ENCODE measurements around the gene KCNH5. TPM values are rescaled to one million over a fixed set of nuclear protein-coding genes. Genes with fewer than 3 reads are reported as not detected.

Gene KCNH5
- total RNA-seq, 1 donor from 2014 or later = not detected

GRCh38 chr14:62956413-62956812 lies 88.8 kb downstream of the KCNH5 start:
- intact Hi-C loops (cut with micrococcal nuclease) = no loop called here
- no peak overlapping the region for H3K4me3 ChIP-seq
- DNase-seq = no peak
- no peaks in the 10 kb centered on the region for H3K4me1 ChIP-seq
- H3K27me3 ChIP-seq (ENCODE audit: low read depth) = no peaks in the 10 kb centered on the region
- no peaks in the 10 kb centered on the region for H3K9me3 ChIP-seq (replicated peaks)
- TF ChIP-seq CTCF (IDR thresholded peaks at IDR 0.05; ENCODE audit: borderline replicate concordance) = no peak
- no peak overlapping the region for H3K27ac ChIP-seq (replicated peaks)
- H3K36me3 ChIP-seq = no peaks in the 10 kb centered on the region

DNA sequence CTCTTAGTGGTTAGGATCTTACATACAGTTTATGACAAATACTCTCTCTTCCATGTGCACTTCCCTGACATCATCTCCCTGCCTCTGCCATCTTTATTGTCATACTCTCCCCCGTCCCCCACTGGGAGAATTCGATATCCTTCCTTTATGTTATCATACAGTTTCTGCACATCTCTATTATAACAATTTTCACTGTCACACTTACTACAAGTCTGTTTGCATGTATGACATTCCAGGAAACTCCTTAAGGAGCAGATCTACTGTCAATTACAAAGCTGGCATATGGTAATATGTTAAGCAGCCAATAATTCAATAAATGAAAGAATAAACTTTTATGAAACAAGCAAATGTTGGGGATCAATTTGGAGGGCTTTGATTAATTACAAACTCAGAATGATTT lies 91.1 kb downstream of the KCNH5 start:
- no peaks in the 10 kb centered on the region for H3K4me1 ChIP-seq
- no peaks in the 10 kb centered on the region for H3K9me3 ChIP-seq (replicated peaks)
- TF ChIP-seq CTCF (IDR thresholded peaks at IDR 0.05; ENCODE audit: borderline replicate concordance) = no peak
- H3K27ac ChIP-seq (replicated peaks) = no peak overlapping the region
- no peaks in the 10 kb centered on the region for H3K27me3 ChIP-seq (ENCODE audit: low read depth)
- intact Hi-C loops (cut with micrococcal nuclease) = no loop called here
- no peak for DNase-seq
- no peak overlapping the region for H3K4me3 ChIP-seq
- no peaks in the 10 kb centered on the region for H3K36me3 ChIP-seq

GRCh38 chr14:62952226-62952625 lies 93.0 kb downstream of the KCNH5 start:
- Histone ChIP-seq H3K27me3 (ENCODE audit: low read depth) (no peaks in the 10 kb centered on the region), H3K4me1 (no peaks in the 10 kb centered on the region), H3K36me3 (no peaks in the 10 kb centered on the region), H3K27ac (replicated peaks) (no peak overlapping the region), H3K4me3 (no peak overlapping the region), H3K9me3 (replicated peaks) (no peaks in the 10 kb centered on the region)
- intact Hi-C loops (cut with micrococcal nuclease) = no loop called here
- TF ChIP-seq CTCF (IDR thresholded peaks at IDR 0.05; ENCODE audit: borderline replicate concordance) = no peak
- no peak for DNase-seq

DNA sequence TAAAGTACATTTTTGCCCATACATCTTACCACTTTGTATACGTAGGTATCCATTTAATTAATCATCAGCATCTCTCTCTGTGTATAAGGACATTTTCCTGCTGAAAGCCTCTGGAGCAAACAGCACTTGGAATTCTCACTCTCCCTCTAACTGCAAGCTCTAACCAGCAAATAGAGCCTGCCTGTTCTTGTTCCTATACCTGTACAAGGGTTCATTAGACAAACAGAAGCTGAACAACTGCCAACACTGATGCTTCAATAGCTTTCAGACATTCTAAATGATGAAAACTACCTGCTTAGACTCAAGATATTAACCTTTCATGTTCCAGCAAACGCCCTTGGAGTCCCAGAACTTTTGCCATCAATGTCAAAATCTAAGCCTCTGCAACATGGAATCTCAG lies 98.0 kb downstream of the KCNH5 start:
- no peak for TF ChIP-seq CTCF (IDR thresholded peaks at IDR 0.05; ENCODE audit: borderline replicate concordance)
- DNase-seq = no peak
- Histone ChIP-seq H3K36me3 (no peaks in the 10 kb centered on the region), H3K4me1 (no peaks in the 10 kb centered on the region), H3K9me3 (replicated peaks) (no peaks in the 10 kb centered on the region), H3K27me3 (ENCODE audit: low read depth) (no peaks in the 10 kb centered on the region), H3K4me3 (no peak overlapping the region), H3K27ac (replicated peaks) (no peak overlapping the region)
- intact Hi-C loops (cut with micrococcal nuclease) = no loop called here

GRCh38 chr14:62946221-62946620 lies 99.0 kb downstream of the KCNH5 start:
- Histone ChIP-seq H3K4me3 (no peak overlapping the region), H3K36me3 (no peaks in the 10 kb centered on the region), H3K9me3 (replicated peaks) (no peaks in the 10 kb centered on the region), H3K27me3 (ENCODE audit: low read depth) (no peaks in the 10 kb centered on the region), H3K4me1 (no peaks in the 10 kb centered on the region), H3K27ac (replicated peaks) (no peak overlapping the region)
- TF ChIP-seq CTCF (IDR thresholded peaks at IDR 0.05; ENCODE audit: borderline replicate concordance) = no peak
- DNase-seq = no peak
- intact Hi-C loops (cut with micrococcal nuclease) = no loop called here

DNA sequence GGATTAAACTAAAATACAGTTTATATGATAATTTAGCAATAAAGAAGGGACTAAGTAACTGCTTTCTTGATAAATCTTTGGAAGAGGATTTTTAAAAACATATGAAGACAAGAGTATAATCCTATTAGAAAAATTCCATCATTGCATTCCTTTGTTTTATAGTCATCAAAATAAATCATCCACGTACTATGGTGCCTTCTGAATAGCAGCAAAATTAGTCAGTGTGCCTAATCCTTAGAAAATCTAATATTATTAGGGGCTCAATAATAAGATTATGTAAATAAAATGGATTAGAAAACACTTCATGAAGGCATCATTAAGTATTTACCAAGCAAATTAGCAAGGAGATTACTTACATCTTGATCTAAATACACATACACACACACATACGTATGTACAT lies 102.1 kb downstream of the KCNH5 start:
- intact Hi-C loops (cut with micrococcal nuclease) = no loop called here
- Histone ChIP-seq H3K27me3 (ENCODE audit: low read depth) (no peaks in the 10 kb centered on the region), H3K27ac (replicated peaks) (no peak overlapping the region), H3K36me3 (no peaks in the 10 kb centered on the region), H3K4me1 (no peaks in the 10 kb centered on the region), H3K9me3 (replicated peaks) (no peaks in the 10 kb centered on the region), H3K4me3 (no peak overlapping the region)
- TF ChIP-seq CTCF (IDR thresholded peaks at IDR 0.05; ENCODE audit: borderline replicate concordance) = no peak
- no peak for DNase-seq

Measured in left ventricle myocardium inferior (tissue), 1 donor.